Neuronal stem cell (in vitro differentiated cells): ENCODE results near the gene VWF.

Experiments used
- DNase-seq: peaks from one replicate; pipeline ENCODE4 v3.0.0-alpha.2; 2013; ENCODE audit warnings: low spot score
- H2AFZ ChIP-seq: one replicate; pipeline ENCODE4 v1.6.1; 2013; ENCODE audit warnings: mild to moderate bottlenecking, low read length, inconsistent platforms
- H2AK5ac ChIP-seq: 2 replicates; pipeline ENCODE4 v1.6.1; 2013; ENCODE audit warnings: low read depth, mild to moderate bottlenecking, inconsistent platforms, low read length, moderate library complexity, mixed read lengths
- H2BK120ac ChIP-seq: 2 replicates; pipeline ENCODE4 v1.6.1; 2013; ENCODE audit warnings: low read depth, mild to moderate bottlenecking, inconsistent platforms, low read length, moderate library complexity, mixed read lengths
- H2BK12ac ChIP-seq: one replicate; pipeline ENCODE4 v1.6.1; 2013; ENCODE audit warnings: low read length, inconsistent platforms
- H2BK15ac ChIP-seq: 2 replicates; pipeline ENCODE4 v1.6.1; 2013; ENCODE audit warnings: mild to moderate bottlenecking, low read length, inconsistent platforms, mixed read lengths
- H2BK5ac ChIP-seq: one replicate; pipeline ENCODE4 v1.6.1; 2013; ENCODE audit warnings: inconsistent platforms, mild to moderate bottlenecking, low read length, moderate library complexity
- H3K14ac ChIP-seq: one replicate; pipeline ENCODE4 v1.6.1; 2013; ENCODE audit warnings: low read length, inconsistent platforms
- H3K18ac ChIP-seq: 2 replicates; pipeline ENCODE4 v1.6.1; 2013; ENCODE audit warnings: low read length, inconsistent platforms
- H3K23ac ChIP-seq: 2 replicates; pipeline ENCODE4 v1.6.1; 2013; ENCODE audit warnings: low read depth, mild to moderate bottlenecking, mixed read lengths, low read length, inconsistent platforms; ENCODE audit not compliant: poor library complexity
- H3K27ac ChIP-seq: replicated peaks from 3 replicates; pipeline ENCODE4 v1.5.1; 2013; ENCODE audit warnings: low read length, inconsistent platforms
- H3K27me3 ChIP-seq, 3 experiments: 2 replicates each; pipeline ENCODE4 v1.6.1; 2013; ENCODE audit warnings: low read length in 3 of 3, mild to moderate bottlenecking in 2 of 3, inconsistent platforms in 1 of 3, low read depth in 1 of 3, mixed read lengths in 1 of 3, moderate library complexity in 1 of 3; ENCODE audit not compliant: control insufficient read depth in 3 of 3, insufficient read depth in 3 of 3
- H3K36me3 ChIP-seq, 2 donors: replicated peaks in 1 of 2; 2 replicates each; pipeline ENCODE4 v1.6.1; 2013; ENCODE audit warnings: low read length in 2 of 2; ENCODE audit not compliant: control insufficient read depth in 2 of 2, insufficient read depth in 2 of 2
- H3K4ac ChIP-seq: 2 replicates; pipeline ENCODE4 v1.6.1; 2013; ENCODE audit warnings: inconsistent platforms, mild to moderate bottlenecking, low read length, moderate library complexity
- H3K4me1 ChIP-seq, 2 donors: 1 replicate in 1 of 2; 2 replicates in 1 of 2; pipeline ENCODE4 v1.6.1; 2013; ENCODE audit warnings: low read length in 2 of 2, low read depth in 1 of 2; ENCODE audit not compliant: control insufficient read depth in 2 of 2, insufficient read depth in 1 of 2
- H3K4me2 ChIP-seq: one replicate; pipeline ENCODE4 v1.6.1; 2013; ENCODE audit warnings: mild to moderate bottlenecking, low read length, inconsistent platforms; ENCODE audit not compliant: insufficient read depth, poor library complexity, severe bottlenecking
- H3K4me3 ChIP-seq, 2 donors: 2 replicates each; pipeline ENCODE4 v1.5.1; 2013; ENCODE audit warnings: low read length in 2 of 2, mild to moderate bottlenecking in 2 of 2, inconsistent platforms in 1 of 2, moderate library complexity in 1 of 2
- H3K79me1 ChIP-seq: one replicate; pipeline ENCODE4 v1.6.1; 2013; ENCODE audit warnings: low read depth, mild to moderate bottlenecking, inconsistent platforms, low read length, moderate library complexity
- H3K9ac ChIP-seq: one replicate; pipeline ENCODE4 v1.6.1; 2013; ENCODE audit warnings: mild to moderate bottlenecking, low read depth, low read length, inconsistent platforms; ENCODE audit not compliant: poor library complexity
- H3K9me3 ChIP-seq, 2 donors: replicated peaks in 1 of 2; 2 replicates each; pipeline versions ENCODE3 to v1.6.1; 2013; ENCODE audit warnings: low read length in 2 of 2, mild to moderate bottlenecking in 2 of 2, inconsistent platforms in 1 of 2, low read depth in 1 of 2, mixed read lengths in 1 of 2, moderate library complexity in 1 of 2; ENCODE audit not compliant: control insufficient read depth in 2 of 2, insufficient read depth in 1 of 2
- H4K8ac ChIP-seq: one replicate; pipeline ENCODE4 v1.6.1; 2013; ENCODE audit warnings: low read depth, mild to moderate bottlenecking, inconsistent platforms, low read length, moderate library complexity
- H4K91ac ChIP-seq: one replicate; pipeline ENCODE4 v1.6.1; 2013; ENCODE audit warnings: low read length, low read depth, mild to moderate bottlenecking, inconsistent platforms; ENCODE audit not compliant: poor library complexity
- WGBS, 2 donors: extraction: QIAGEN DNeasy Blood & Tissue Kit; methylation state at CpG; one replicate each; pipeline ENCODE4 v1.1.7; 2013; ENCODE audit warnings: missing lambda C conversion rate in 2 of 2, mixed read lengths in 1 of 2; ENCODE audit not compliant: insufficient read length in 2 of 2, insufficient replicate concordance in 1 of 2; ENCODE audit errors: extremely low coverage in 2 of 2; 5-methylcytosine and 5-hydroxymethylcytosine counted together

The VWF gene

DNA sequence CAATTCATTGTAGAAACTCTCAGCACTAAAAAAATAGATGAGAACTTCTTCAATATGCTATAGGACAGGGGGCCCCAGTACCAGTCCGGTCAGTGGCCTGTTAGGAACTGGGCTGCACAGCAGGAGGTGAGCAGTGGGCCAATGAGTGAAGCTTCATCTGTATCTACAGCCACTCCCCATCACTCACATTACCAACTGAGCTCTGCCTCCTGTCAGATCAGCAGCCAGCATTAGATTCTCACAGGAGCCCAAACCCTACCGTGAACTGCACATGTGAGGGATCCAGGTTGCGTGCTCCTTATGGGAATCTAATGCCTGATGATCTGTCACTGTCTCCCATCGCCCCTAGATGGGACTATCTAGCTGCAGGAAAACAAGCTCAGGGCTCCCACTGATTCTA is 163.7 kb downstream of the VWF start:
- Histone ChIP-seq H3K79me1 (no peaks in the 10 kb centered on the region), H2BK5ac (no peak overlapping the region), H2AFZ (no peak overlapping the region), H3K18ac (no peak overlapping the region), H3K27me3 (peaks cover 0 to 13% (median 0%) of the 10 kb centered on the region in 3 experiments), H2BK15ac (no peak overlapping the region), H3K36me3 (no peaks in the 10 kb centered on the region), H3K4ac (no peak overlapping the region), H3K4me1 (peaks cover 0 to 7% of the 10 kb centered on the region in 2 donors), H2BK120ac (no peak overlapping the region), H2BK12ac (no peak overlapping the region), H3K27ac (no peak overlapping the region), H3K9me3 (no peaks in the 10 kb centered on the region), H4K8ac (no peak overlapping the region), H3K9ac (no peak overlapping the region), H3K14ac (no peak overlapping the region), H3K4me3 (no peak overlapping the region), H3K23ac (no peak overlapping the region), H4K91ac (no peak overlapping the region), H2AK5ac (no peak overlapping the region), H3K4me2 (no peak overlapping the region)
- no CpG with 5 or more reads among the region's 4 CpGs for WGBS, 2 donors
- DNase-seq = no peak

DNA sequence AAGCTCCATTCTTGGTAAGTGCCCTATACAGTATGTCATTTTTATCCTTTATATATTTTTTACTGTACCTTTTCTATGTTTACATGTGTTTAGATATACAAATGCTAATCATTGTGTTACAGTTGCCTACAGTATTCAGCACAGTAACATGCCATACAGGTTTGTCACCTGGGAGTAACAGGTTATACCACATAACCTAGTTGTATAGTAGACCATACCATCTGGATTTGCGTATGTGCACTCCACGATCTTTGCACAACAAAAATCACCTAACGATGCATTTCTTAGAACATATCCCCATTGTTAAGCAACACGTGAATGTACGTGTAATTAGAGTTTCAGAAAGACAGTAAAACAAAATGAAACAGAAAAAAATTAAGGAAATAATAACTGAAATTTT is 167.5 kb downstream of the VWF start:
- Histone ChIP-seq H3K4me3 (no peak overlapping the region), H3K27ac (no peak overlapping the region), H3K79me1 (no peaks in the 10 kb centered on the region), H4K8ac (no peak overlapping the region), H2AK5ac (no peak overlapping the region), H3K9ac (no peak overlapping the region), H3K27me3 (no peaks in the 10 kb centered on the region), H3K4me1 (no peaks in the 10 kb centered on the region), H2AFZ (no peak overlapping the region), H3K4ac (no peak overlapping the region), H2BK15ac (no peak overlapping the region), H3K4me2 (no peak overlapping the region), H2BK12ac (no peak overlapping the region), H3K23ac (no peak overlapping the region), H4K91ac (no peak overlapping the region), H3K36me3 (no peaks in the 10 kb centered on the region), H2BK120ac (no peak overlapping the region), H2BK5ac (no peak overlapping the region), H3K14ac (no peak overlapping the region), H3K18ac (no peak overlapping the region), H3K9me3 (no peaks in the 10 kb centered on the region)
- WGBS, 2 donors = no CpG with 5 or more reads among the region's 5 CpGs
- DNase-seq = no peak

DNA sequence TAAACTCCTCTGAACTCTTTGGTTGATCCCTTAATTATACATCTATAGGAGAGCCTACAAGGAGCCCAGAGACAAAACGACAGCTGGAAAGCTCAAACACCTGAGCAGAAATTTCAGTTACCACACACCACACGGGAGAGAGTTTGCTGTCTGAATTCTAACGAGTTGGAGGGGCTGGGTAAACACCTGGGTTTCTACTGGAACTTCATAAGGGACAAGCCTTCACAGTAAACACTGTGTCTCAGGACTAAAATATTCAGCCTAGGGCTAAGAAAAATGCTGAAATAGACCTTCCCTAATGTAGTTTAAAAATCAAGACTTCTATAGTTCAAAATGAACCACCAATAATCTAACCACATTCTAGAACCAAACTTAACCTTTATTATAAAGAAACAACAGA is 169.8 kb downstream of the VWF start:
- no peak for DNase-seq
- Histone ChIP-seq H4K91ac (no peak overlapping the region), H2AFZ (no peak overlapping the region), H3K79me1 (no peaks in the 10 kb centered on the region), H2BK5ac (no peak overlapping the region), H3K27ac (no peak overlapping the region), H2BK120ac (no peak overlapping the region), H3K36me3 (no peaks in the 10 kb centered on the region), H3K9ac (no peak overlapping the region), H2BK12ac (no peak overlapping the region), H3K14ac (no peak overlapping the region), H3K9me3 (no peaks in the 10 kb centered on the region), H2BK15ac (no peak overlapping the region), H3K4me1 (peaks cover 0 to 2% of the 10 kb centered on the region in 2 donors), H3K4me3 (no peak overlapping the region), H3K27me3 (no peaks in the 10 kb centered on the region), H3K4ac (no peak overlapping the region), H3K23ac (no peak overlapping the region), H3K4me2 (no peak overlapping the region), H3K18ac (no peak overlapping the region), H4K8ac (no peak overlapping the region), H2AK5ac (no peak overlapping the region)
- no CpG with 5 or more reads among the region's 3 CpGs for WGBS, 2 donors

DNA sequence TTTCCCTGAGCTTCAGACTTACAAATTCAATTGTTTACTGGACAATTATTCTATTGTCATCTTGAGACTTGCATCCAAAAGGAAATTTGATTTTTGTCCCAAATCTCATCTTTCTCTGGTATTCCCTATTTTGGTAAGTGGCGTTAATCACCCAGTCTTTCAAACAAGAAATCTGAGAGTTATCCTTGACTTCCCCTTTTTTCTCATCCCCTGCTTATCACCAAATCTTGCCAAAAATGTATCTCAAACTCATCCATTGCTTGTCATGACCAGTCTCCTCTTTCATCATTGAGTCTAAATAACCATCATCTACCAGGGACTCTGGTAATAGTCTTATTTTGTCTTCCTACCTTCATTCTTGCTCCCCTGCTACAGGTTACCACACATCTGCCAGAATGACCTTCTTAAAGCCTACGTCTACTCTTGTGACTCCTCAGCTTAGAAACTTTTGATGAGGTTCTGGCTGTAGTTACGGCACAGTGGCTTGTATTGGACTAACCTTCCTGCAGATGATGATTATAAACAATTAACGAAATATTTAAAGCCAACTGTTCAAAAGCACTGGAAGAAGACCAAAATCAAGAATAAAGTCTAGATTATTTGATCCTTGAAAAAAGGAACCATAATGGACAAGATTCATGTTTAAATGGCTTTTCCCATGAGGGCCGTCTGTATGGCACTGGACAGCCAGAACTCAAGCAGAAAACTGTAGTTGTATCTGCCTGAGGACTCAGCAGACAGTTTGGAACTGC is 170.5 kb downstream of the VWF start:
- WGBS, 2 donors = no CpG with 5 or more reads among the region's 5 CpGs
- no peak overlapping the region for H2AFZ ChIP-seq

More for the DNA sequence above, 170.5 kb downstream of the VWF start:
- Histone ChIP-seq H2BK120ac (no peak overlapping the region), H3K36me3 (no peaks in the 10 kb centered on the region), H3K23ac (no peak overlapping the region), H2BK12ac (no peak overlapping the region), H3K14ac (no peak overlapping the region), H3K4me2 (no peak overlapping the region), H4K8ac (no peak overlapping the region), H3K79me1 (no peaks in the 10 kb centered on the region), H2BK15ac (no peak overlapping the region), H2AK5ac (no peak overlapping the region), H3K9ac (no peak overlapping the region), H3K4ac (no peak overlapping the region), H3K4me3 (no peak overlapping the region), H3K27me3 (no peaks in the 10 kb centered on the region), H3K4me1 (peaks cover 0 to 2% of the 10 kb centered on the region in 2 donors), H2BK5ac (no peak overlapping the region), H4K91ac (no peak overlapping the region), H3K9me3 (no peaks in the 10 kb centered on the region), H3K18ac (no peak overlapping the region), H3K27ac (no peak overlapping the region)
- no peak for DNase-seq
